IMR-90 (cell line): ENCODE results near the gene CACNA2D1. TPM values are rescaled to one million over a fixed set of nuclear protein-coding genes. Genes with fewer than 3 reads are reported as not detected.

Experiments used
- ATAC-seq: fragments of 200-7000 bp; cut with Tn5 transposase; 2 replicates; pipeline ENCODE4 v1.9.1; 2020; ENCODE audit warnings: low read depth, mild to moderate bottlenecking, moderate library complexity
- BruUV-seq: library from RNA; stranded (reverse); fragments of 400-500 nt; replicated peaks from 2 replicates; lab custom pipeline; 2021; lab: Mats Ljungman, UMichigan
- CTCF ChIA-PET: fragments of 300-600 bp; formaldehyde crosslinking; extraction: SDS; loops from one replicate; lab custom pipeline; 2021; ENCODE audit warnings: antibody characterized with exemption; lab: Yijun Ruan, JAX
- POLR2A ChIA-PET: fragments of 300-600 bp; sonication (Branson Sonifier 250); formaldehyde crosslinking; loops from one replicate; lab custom pipeline; 2022; ENCODE audit warnings: antibody characterized with exemption; ENCODE audit not compliant: unreplicated experiment; lab: Charles Lee
- DNase-seq: peaks from one replicate; pipeline ENCODE4 v3.0.0; 2013
- H2AFZ ChIP-seq: replicated peaks from 2 replicates; pipeline ENCODE3; 2013; ENCODE audit warnings: low read length, mild to moderate bottlenecking; ENCODE audit not compliant: poor library complexity
- H2AK5ac ChIP-seq: 2 replicates; pipeline ENCODE4 v1.6.1; 2013; ENCODE audit warnings: low read depth, low read length, inconsistent platforms
- H2AK9ac ChIP-seq: replicated peaks from 2 replicates; pipeline ENCODE3; 2013; ENCODE audit warnings: mild to moderate bottlenecking, low read depth, low read length, moderate library complexity; ENCODE audit not compliant: poor library complexity
- H2BK120ac ChIP-seq: 2 replicates; pipeline ENCODE4 v1.6.1; 2013; ENCODE audit warnings: low read depth, low read length, inconsistent platforms
- H2BK15ac ChIP-seq: 3 replicates; pipeline ENCODE4 v1.6.1; 2013; ENCODE audit warnings: low read depth, low read length, inconsistent platforms
- H2BK20ac ChIP-seq: 2 replicates; pipeline ENCODE4 v1.6.1; 2013; ENCODE audit warnings: low read depth, mild to moderate bottlenecking, inconsistent platforms, low read length, moderate library complexity
- H2BK5ac ChIP-seq: 2 replicates; pipeline ENCODE4 v1.6.1; 2013; ENCODE audit warnings: mild to moderate bottlenecking, low read depth, low read length, inconsistent platforms; ENCODE audit not compliant: poor library complexity, severe bottlenecking
- H3K14ac ChIP-seq: replicated peaks from 2 replicates; pipeline ENCODE4 v1.6.1; 2013; ENCODE audit warnings: low read depth, low read length, inconsistent platforms
- H3K18ac ChIP-seq: 2 replicates; pipeline ENCODE4 v1.6.1; 2013; ENCODE audit warnings: low read depth, low read length, control low read depth
- H3K23ac ChIP-seq: 2 replicates; pipeline ENCODE4 v1.6.1; 2013; ENCODE audit warnings: low read depth, low read length, inconsistent platforms
- H3K27ac ChIP-seq: 2 replicates; pipeline ENCODE4 v1.5.1; 2013; ENCODE audit warnings: mild to moderate bottlenecking, control low read depth, low read length; ENCODE audit not compliant: insufficient read depth
- H3K27me3 ChIP-seq: 2 replicates; pipeline ENCODE4 v1.6.1; 2013; ENCODE audit warnings: low read length; ENCODE audit not compliant: control insufficient read depth, insufficient read depth
- H3K36me3 ChIP-seq: 2 replicates; pipeline ENCODE4 v1.6.1; 2013; ENCODE audit warnings: low read length, mixed read lengths; ENCODE audit not compliant: control insufficient read depth, insufficient read depth
- H3K4ac ChIP-seq: 2 replicates; pipeline ENCODE4 v1.6.1; 2013; ENCODE audit warnings: low read depth, low read length, inconsistent platforms
- H3K4me1 ChIP-seq: 2 replicates; pipeline ENCODE4 v1.6.1; 2013; ENCODE audit warnings: low read length, mixed read lengths; ENCODE audit not compliant: control insufficient read depth, insufficient read depth
- H3K4me2 ChIP-seq: 2 replicates; pipeline ENCODE4 v1.6.1; 2013; ENCODE audit warnings: low read depth, mild to moderate bottlenecking, control low read depth, low read length, moderate library complexity
- H3K4me3 ChIP-seq: 2 replicates; pipeline ENCODE4 v1.5.1; 2013; ENCODE audit warnings: low read depth, mild to moderate bottlenecking, control low read depth, low read length, moderate library complexity; ENCODE audit not compliant: insufficient read depth
- H3K56ac ChIP-seq: 2 replicates; pipeline ENCODE4 v1.6.1; 2013; ENCODE audit warnings: low read length, inconsistent platforms; ENCODE audit not compliant: insufficient read depth; ENCODE audit errors: extremely low read depth
- H3K79me1 ChIP-seq, 2 experiments: 2 replicates each; pipeline ENCODE4 v1.6.1; 2013; ENCODE audit warnings: low read length in 2 of 2, inconsistent platforms in 1 of 2, low read depth in 1 of 2
- H3K9ac ChIP-seq: 2 replicates; pipeline ENCODE4 v1.6.1; 2013; ENCODE audit warnings: low read depth, low read length, control low read depth
- H3K9me1 ChIP-seq: 2 replicates; pipeline ENCODE4 v1.6.1; 2013; ENCODE audit warnings: low read length, inconsistent platforms; ENCODE audit not compliant: insufficient read depth
- H3K9me3 ChIP-seq: 2 replicates; pipeline ENCODE4 v1.6.1; 2013; ENCODE audit warnings: low read length; ENCODE audit not compliant: control insufficient read depth, insufficient read depth
- H4K20me1 ChIP-seq: 2 replicates; pipeline ENCODE4 v1.6.1; 2013; ENCODE audit warnings: low read length, inconsistent platforms; ENCODE audit not compliant: insufficient read depth
- H4K5ac ChIP-seq: 2 replicates; pipeline ENCODE4 v1.6.1; 2013; ENCODE audit warnings: mild to moderate bottlenecking, low read depth, low read length, control low read depth
- H4K8ac ChIP-seq, 2 experiments: 2 replicates each; pipeline ENCODE4 v1.6.1; 2013; ENCODE audit warnings: low read depth in 2 of 2, low read length in 2 of 2, control low read depth in 1 of 2, inconsistent platforms in 1 of 2
- H4K91ac ChIP-seq: 2 replicates; pipeline ENCODE4 v1.6.1; 2013; ENCODE audit warnings: low read depth, low read length, inconsistent platforms; ENCODE audit not compliant: insufficient read depth
- RAD21 ChIP-seq: IDR thresholded peaks from 2 replicates; pipeline ENCODE4 v1.6.1; 2012; ENCODE audit warnings: low read length, improper control_type of control experiment
- WGBS, 2 experiments: methylation state at CpG; one replicate each; pipeline versions ENCODE4 v1.1.5 to v1.1.7; 2013; ENCODE audit warnings: missing lambda C conversion rate in 2 of 2; ENCODE audit not compliant: insufficient read length in 1 of 2; ENCODE audit errors: extremely low coverage in 2 of 2; 5-methylcytosine and 5-hydroxymethylcytosine counted together
- dilution Hi-C: fragments of 300-500 bp; cut with HindIII; formaldehyde crosslinking; loops from one replicate; pipeline ENCODE4 v1.14.3; 2018; ENCODE audit warnings: low sequenced_read_pairs; ENCODE audit not compliant: unreplicated experiment
- in situ Hi-C: fragments of 300-500 bp; cut with MboI; formaldehyde crosslinking; loops from 3 replicates; pipeline ENCODE4 v1.14.3; 2019; ENCODE audit warnings: low sequenced_read_pairs, inconsistent platforms, mixed read lengths
- intact Hi-C: fragments of 100-400 bp; cut with micrococcal nuclease; formaldehyde crosslinking; loops from 2 replicates; pipeline ENCODE4 v1.10.0; 2022
- polyA plus RNA-seq, 3 experiments: library from polyadenylated mRNA; depleted of rRNA; stranded (reverse); fragments of >200 nt; gene quantifications; 2 replicates each; pipeline ENCODE4 v1.2.3, GENCODE V29; 2012; ENCODE audit warnings: low replicate concordance in 1 of 3
- total RNA-seq: library from RNA; depleted of rRNA; stranded (reverse); fragments of >200 nt; gene quantifications from 2 replicates; pipeline ENCODE4 v1.2.3, GENCODE V29; 2012

Gene CACNA2D1
- total and polyA plus RNA-seq, 2 of the 4 experiments (the other 2 are of a cell fraction), result 5.8 to 21.9 TPM

- no peak overlapping the region for H3K4me3 ChIP-seq
- TF ChIP-seq RAD21, result no peak
- H2BK15ac ChIP-seq, result no peak overlapping the region
- H2AK5ac ChIP-seq, result no peak overlapping the region
- BruUV-seq, result no TSS peak
- no peak overlapping the region for H3K27ac ChIP-seq
- H3K4ac ChIP-seq, result no peak overlapping the region
- no peak overlapping the region for H4K5ac ChIP-seq
- H4K20me1 ChIP-seq, result no peaks in the 10 kb centered on the region
- H3K27me3 ChIP-seq, result no peaks in the 10 kb centered on the region
- no peak overlapping the region for H4K8ac ChIP-seq
- no peak for DNase-seq
- no peak overlapping the region for H3K56ac ChIP-seq
- 0 out of 2 replicates have a peak, but pooled peaks cover 3% of the 10 kb centered on the region for H3K9me1 ChIP-seq
- no peak overlapping the region for H3K9ac ChIP-seq
- peaks cover 3% of the 10 kb centered on the region for H3K4me1 ChIP-seq
- H2AFZ ChIP-seq, result no peak overlapping the region
- H2BK20ac ChIP-seq, result no peak overlapping the region
- H3K23ac ChIP-seq, result no peak overlapping the region
- dilution Hi-C loops, result no loop called here
- H2BK120ac ChIP-seq, result no peak overlapping the region
- in situ Hi-C loops, result no loop called here
- H3K79me1 ChIP-seq, result peaks cover 0 to 4% of the 10 kb centered on the region in 2 experiments; a peak in 2 of 4 replicates
- no peak overlapping the region for H3K18ac ChIP-seq
- no peak overlapping the region for H3K4me2 ChIP-seq
- no peak overlapping the region for H4K91ac ChIP-seq
- POLR2A ChIA-PET, result interaction anchor here (0.6 kb wide), 1 partner anchor 23 kb away, joined by 4 read pairs; no protein-coding TSS in a partner anchor
- H3K9me3 ChIP-seq, result peaks cover 2% of the 10 kb centered on the region; the same call in 1 of the 2 replicates
- ATAC-seq, result no peak
- no CpG with 5 or more reads among the region's 2 CpGs for WGBS, 2 experiments
- H2BK5ac ChIP-seq, result no peak overlapping the region
- H2AK9ac ChIP-seq, result no peak overlapping the region
- no peak overlapping the region for H3K14ac ChIP-seq
- H3K36me3 ChIP-seq, result no peaks in the 10 kb centered on the region
- CTCF ChIA-PET, result interaction anchor here (0.6 kb wide), 1 partner anchor 175 kb away, joined by 4 read pairs; no protein-coding TSS in a partner anchor
- intact Hi-C loops, result no loop called here
Measured at GRCh38 chr7:82289152-82289535, 154.4 kb downstream of the CACNA2D1 start.
